Mucosa of gallbladder (tissue), 1 donor: ENCODE results near the gene SOX13. TPM values are rescaled to one million over a fixed set of nuclear protein-coding genes. Genes with fewer than 3 reads are reported as not detected.
A peak's percentile ranks its signal among the peaks of the same experiment; 100 is the strongest.
"Not testable (repeated sequence)": the region's sequence is repeated elsewhere in the genome, so short reads cannot be mapped to it uniquely, and the experiment has no call there.

Experiments used
- DNase-seq: peaks from one replicate; pipeline ENCODE4 v3.0.0-alpha.2; 2020; ENCODE audit warnings: low spot score
- total RNA-seq: library from RNA; stranded (reverse); gene quantifications from one replicate; pipeline ENCODE4 v1.2.1, GENCODE V29; 2021
- donor health status: DM: no; HTN: no; CAD: no.

SOX13 gene
- total RNA-seq, 1 donor from 2014 or later = 76.3 TPM

- DNase-seq = no peak
Observed at GRCh38 chr1:204087181-204087892, 14.4 kb downstream of the SOX13 start.

- no peak for DNase-seq
Observed at GRCh38 chr1:204087893-204088528, 15.1 kb downstream of the SOX13 start.

GRCh38 chr1:204088596-204088995, 15.7 kb downstream of the SOX13 start:
- no peak for DNase-seq

GRCh38 chr1:204089044-204089751, 16.3 kb downstream of the SOX13 start:
- DNase-seq = no peak

- not testable (repeated sequence) for DNase-seq
Observed at GRCh38 chr1:204090132-204090531, 17.2 kb downstream of the SOX13 start.

GRCh38 chr1:204091066-204091465, 18.2 kb downstream of the SOX13 start:
- no peak for DNase-seq

- DNase-seq = no peak
Observed at GRCh38 chr1:204091787-204092312, 18.9 kb downstream of the SOX13 start.

GRCh38 chr1:204092632-204093420, 19.9 kb downstream of the SOX13 start:
- DNase-seq = no peak

- peak; percentile 61 for DNase-seq
Observed at GRCh38 chr1:204093421-204093717, 20.5 kb downstream of the SOX13 start.

- DNase-seq = no peak
Observed at GRCh38 chr1:204093781-204094180, 20.9 kb downstream of the SOX13 start.

- DNase-seq = no peak
Observed at GRCh38 chr1:204094313-204094729, 21.4 kb downstream of the SOX13 start.

GRCh38 chr1:204094856-204095634, 22.1 kb downstream of the SOX13 start:
- peak; percentile 37 for DNase-seq

- DNase-seq = no peak
Observed at GRCh38 chr1:204096931-204097330, 24.0 kb downstream of the SOX13 start.

GRCh38 chr1:204098683-204099082, 25.8 kb downstream of the SOX13 start:
- no peak for DNase-seq

- DNase-seq = not testable (repeated sequence)
Observed at GRCh38 chr1:204099754-204100153, 26.8 kb downstream of the SOX13 start.

GRCh38 chr1:204102029-204102611, 29.2 kb downstream of the SOX13 start:
- DNase-seq = no peak

GRCh38 chr1:204102739-204103430, 30.0 kb downstream of the SOX13 start:
- no peak for DNase-seq

GRCh38 chr1:204103431-204103741, 30.5 kb downstream of the SOX13 start:
- no peak for DNase-seq

- peak; percentile 55 for DNase-seq
Observed at GRCh38 chr1:204104331-204105130, 31.6 kb downstream of the SOX13 start.
